ENCODE results near the gene RAB44. TPM values are rescaled to one million over a fixed set of nuclear protein-coding genes. Genes with fewer than 3 reads are reported as not detected.
A peak's percentile ranks its signal among the peaks of the same experiment; 100 is the strongest.

RAB44 gene
- polyA plus RNA-seq, 2 of the 4 experiments (the other 2 are of a cell fraction) = 0.04 to 0.09 TPM

- no peak for ATAC-seq
- 83% methylated on average over 21 of the region's 44 CpGs for WGBS (ENCODE audit: missing lambda C conversion rate)
- TF ChIP-seq RFX5 (IDR thresholded peaks at IDR 0.05) (no peak), EHF (CRISPR knock-in tag; IDR thresholded peaks at IDR 0.05) (no peak), BCL3 (IDR thresholded peaks at IDR 0.05) (no peak), SMC3 (IDR thresholded peaks at IDR 0.05) (no peak), CHD4 (IDR thresholded peaks at IDR 0.05; ENCODE audit: borderline replicate concordance) (no peak), CBX8 (IDR thresholded peaks at IDR 0.05) (no peak), HEYL (CRISPR knock-in tag; IDR thresholded peaks at IDR 0.05) (no peak), BHLHE40 (IDR thresholded peaks at IDR 0.05; ENCODE audit: low read depth, low read length) (no peak), ZC3H11A (IDR thresholded peaks at IDR 0.05) (no peak)
- TF ChIP-seq, protein P1, sequence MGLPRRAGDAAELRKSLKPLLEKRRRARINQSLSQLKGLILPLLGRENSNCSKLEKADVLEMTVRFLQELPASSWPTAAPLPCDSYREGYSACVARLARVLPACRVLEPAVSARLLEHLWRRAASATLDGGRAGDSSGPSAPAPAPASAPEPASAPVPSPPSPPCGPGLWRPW (IDR thresholded peaks at IDR 0.05) = no peak
- no peak overlapping the region for H3K4me2 ChIP-seq
- H3K9me3 ChIP-seq = no peaks in the 10 kb centered on the region
- ChIA-PET CTCF (interaction anchor here (1.6 kb wide), 1 partner anchor 18 kb away, joined by 3 read pairs; the partner anchor contains the start of gene CDKN1A), POLR2A (no interaction called here)
- no peak overlapping the region for H3K27ac ChIP-seq
- FAIRE-seq = no peak
- peaks cover 25% of the 10 kb centered on the region; the same call in 2 of the 3 replicates for H3K4me1 ChIP-seq
- DNase-seq (ENCODE audit: low read depth in 1 of 2, low spot score in 1 of 2) = no peak
- H3K4me3 ChIP-seq = no peak overlapping the region
Measured at GRCh38 chr6:36660771-36661471, 36.7 kb upstream of the RAB44 start.

DNA sequence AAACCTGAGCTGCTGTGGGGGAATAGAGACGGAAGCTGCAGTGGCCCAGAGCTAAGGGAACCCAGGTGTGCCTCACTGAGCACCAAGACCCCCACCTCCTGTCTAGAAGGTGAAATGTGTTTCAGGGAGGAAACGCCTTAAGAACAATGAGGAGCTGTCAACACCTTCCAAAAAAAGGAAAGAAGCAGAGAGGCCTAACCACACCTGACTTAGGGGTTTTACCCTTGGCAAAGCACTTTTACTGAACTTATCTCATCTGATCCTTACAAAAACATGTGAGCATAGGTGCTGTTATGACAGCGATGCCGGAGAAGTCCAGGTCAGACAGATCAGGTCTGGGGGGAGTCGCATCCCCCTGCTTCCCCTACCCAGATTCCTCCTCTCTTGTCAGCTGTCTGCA is 35.2 kb upstream of the RAB44 start:
- Histone ChIP-seq H3K4me1 (peaks cover 39% of the 10 kb centered on the region), H3K4me3 (no peak overlapping the region), H3K27ac (peak overlapping the region in 1 of 2 experiments; percentile 74; a peak in 3 of 6 replicates), H3K9me3 (no peaks in the 10 kb centered on the region), H3K4me2 (peak overlapping the region; percentile 40; the same call in 2 of the 3 replicates)
- ChIA-PET POLR2A (interaction anchor here (1.5 to 2.3 kb wide), 2 partner anchors 16 to 18 kb away, joined by 5 to 10 read pairs; partner anchors contain the start of gene CDKN1A), CTCF (interaction anchor here (0.9 to 2.4 kb wide), 4 partner anchors 14 to 97 kb away, joined by 3 to 10 read pairs (median 5); no protein-coding TSS in a partner anchor)
- TF ChIP-seq EHF (CRISPR knock-in tag; IDR thresholded peaks at IDR 0.05) (no peak), CHD2 (IDR thresholded peaks at IDR 0.05; ENCODE audit: low read length, partially characterized antibody) (no peak), REST (IDR thresholded peaks at IDR 0.05) (no peak), BCL3 (IDR thresholded peaks at IDR 0.05) (no peak), RAD21 (conservative IDR thresholded peaks at IDR 0.05 in 1 of 2, IDR thresholded peaks at IDR 0.05 in 1 of 2) (no peak), RFX5 (IDR thresholded peaks at IDR 0.05) (no peak), CTCF (IDR thresholded peaks at IDR 0.05) (no peak), ZFP36 (IDR thresholded peaks at IDR 0.05; ENCODE audit: borderline replicate concordance, partially characterized antibody) (no peak), HOXA7 (CRISPR knock-in tag; IDR thresholded peaks at IDR 0.05) (no peak)
- TF ChIP-seq, protein P2, sequence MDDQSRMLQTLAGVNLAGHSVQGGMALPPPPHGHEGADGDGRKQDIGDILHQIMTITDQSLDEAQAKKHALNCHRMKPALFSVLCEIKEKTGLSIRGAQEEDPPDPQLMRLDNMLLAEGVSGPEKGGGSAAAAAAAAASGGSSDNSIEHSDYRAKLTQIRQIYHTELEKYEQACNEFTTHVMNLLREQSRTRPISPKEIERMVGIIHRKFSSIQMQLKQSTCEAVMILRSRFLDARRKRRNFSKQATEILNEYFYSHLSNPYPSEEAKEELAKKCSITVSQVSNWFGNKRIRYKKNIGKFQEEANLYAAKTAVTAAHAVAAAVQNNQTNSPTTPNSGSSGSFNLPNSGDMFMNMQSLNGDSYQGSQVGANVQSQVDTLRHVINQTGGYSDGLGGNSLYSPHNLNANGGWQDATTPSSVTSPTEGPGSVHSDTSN (IDR thresholded peaks at IDR 0.05) = no peak
- TF ChIP-seq, protein P3, sequence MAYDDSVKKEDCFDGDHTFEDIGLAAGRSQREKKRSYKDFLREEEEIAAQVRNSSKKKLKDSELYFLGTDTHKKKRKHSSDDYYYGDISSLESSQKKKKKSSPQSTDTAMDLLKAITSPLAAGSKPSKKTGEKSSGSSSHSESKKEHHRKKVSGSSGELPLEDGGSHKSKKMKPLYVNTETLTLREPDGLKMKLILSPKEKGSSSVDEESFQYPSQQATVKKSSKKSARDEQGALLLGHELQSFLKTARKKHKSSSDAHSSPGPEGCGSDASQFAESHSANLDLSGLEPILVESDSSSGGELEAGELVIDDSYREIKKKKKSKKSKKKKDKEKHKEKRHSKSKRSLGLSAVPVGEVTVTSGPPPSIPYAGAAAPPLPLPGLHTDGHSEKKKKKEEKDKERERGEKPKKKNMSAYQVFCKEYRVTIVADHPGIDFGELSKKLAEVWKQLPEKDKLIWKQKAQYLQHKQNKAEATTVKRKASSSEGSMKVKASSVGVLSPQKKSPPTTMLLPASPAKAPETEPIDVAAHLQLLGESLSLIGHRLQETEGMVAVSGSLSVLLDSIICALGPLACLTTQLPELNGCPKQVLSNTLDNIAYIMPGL (CRISPR knock-in tag; IDR thresholded peaks at IDR 0.05; ENCODE audit: borderline replicate concordance) = no peak
- ATAC-seq (no peak), DNase-seq (ENCODE audit: low read depth in 1 of 2, low spot score in 1 of 2) (no peak), FAIRE-seq (no peak)
- 87% methylated on average over 5 of the region's 5 CpGs for WGBS (ENCODE audit: missing lambda C conversion rate)
